ENCODE results near the gene CSNK2A2.

Gene CSNK2A2

DNA sequence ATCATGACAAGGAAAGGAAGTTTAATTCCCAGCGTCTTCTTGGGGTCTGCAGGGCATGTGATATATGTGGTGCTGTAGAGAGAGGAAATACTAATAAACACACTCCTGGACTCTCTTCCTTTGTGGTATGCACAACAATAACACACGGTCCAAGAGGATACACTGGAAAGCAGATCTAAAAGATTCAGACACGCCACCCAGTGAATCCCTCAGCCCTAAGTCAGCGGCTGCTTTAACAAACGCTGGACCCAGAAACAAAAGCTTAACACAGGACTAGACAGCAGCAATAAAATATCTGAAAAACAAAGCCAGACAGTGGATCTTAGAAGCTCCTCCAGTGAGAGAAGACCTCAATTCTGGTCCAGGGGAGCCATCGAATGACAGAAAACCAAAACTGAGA, 81.8 kb downstream of the CSNK2A2 start:
- no peak overlapping the region for H3K4me3 ChIP-seq (ENCODE audit: low read depth, low read length)
- no peak for DNase-seq (ENCODE audit: low read depth)
- TF ChIP-seq, protein P1, sequence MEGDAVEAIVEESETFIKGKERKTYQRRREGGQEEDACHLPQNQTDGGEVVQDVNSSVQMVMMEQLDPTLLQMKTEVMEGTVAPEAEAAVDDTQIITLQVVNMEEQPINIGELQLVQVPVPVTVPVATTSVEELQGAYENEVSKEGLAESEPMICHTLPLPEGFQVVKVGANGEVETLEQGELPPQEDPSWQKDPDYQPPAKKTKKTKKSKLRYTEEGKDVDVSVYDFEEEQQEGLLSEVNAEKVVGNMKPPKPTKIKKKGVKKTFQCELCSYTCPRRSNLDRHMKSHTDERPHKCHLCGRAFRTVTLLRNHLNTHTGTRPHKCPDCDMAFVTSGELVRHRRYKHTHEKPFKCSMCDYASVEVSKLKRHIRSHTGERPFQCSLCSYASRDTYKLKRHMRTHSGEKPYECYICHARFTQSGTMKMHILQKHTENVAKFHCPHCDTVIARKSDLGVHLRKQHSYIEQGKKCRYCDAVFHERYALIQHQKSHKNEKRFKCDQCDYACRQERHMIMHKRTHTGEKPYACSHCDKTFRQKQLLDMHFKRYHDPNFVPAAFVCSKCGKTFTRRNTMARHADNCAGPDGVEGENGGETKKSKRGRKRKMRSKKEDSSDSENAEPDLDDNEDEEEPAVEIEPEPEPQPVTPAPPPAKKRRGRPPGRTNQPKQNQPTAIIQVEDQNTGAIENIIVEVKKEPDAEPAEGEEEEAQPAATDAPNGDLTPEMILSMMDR (IDR thresholded peaks at IDR 0.05; ENCODE audit: low read depth, low read length, missing control alignments) = no peak

DNA sequence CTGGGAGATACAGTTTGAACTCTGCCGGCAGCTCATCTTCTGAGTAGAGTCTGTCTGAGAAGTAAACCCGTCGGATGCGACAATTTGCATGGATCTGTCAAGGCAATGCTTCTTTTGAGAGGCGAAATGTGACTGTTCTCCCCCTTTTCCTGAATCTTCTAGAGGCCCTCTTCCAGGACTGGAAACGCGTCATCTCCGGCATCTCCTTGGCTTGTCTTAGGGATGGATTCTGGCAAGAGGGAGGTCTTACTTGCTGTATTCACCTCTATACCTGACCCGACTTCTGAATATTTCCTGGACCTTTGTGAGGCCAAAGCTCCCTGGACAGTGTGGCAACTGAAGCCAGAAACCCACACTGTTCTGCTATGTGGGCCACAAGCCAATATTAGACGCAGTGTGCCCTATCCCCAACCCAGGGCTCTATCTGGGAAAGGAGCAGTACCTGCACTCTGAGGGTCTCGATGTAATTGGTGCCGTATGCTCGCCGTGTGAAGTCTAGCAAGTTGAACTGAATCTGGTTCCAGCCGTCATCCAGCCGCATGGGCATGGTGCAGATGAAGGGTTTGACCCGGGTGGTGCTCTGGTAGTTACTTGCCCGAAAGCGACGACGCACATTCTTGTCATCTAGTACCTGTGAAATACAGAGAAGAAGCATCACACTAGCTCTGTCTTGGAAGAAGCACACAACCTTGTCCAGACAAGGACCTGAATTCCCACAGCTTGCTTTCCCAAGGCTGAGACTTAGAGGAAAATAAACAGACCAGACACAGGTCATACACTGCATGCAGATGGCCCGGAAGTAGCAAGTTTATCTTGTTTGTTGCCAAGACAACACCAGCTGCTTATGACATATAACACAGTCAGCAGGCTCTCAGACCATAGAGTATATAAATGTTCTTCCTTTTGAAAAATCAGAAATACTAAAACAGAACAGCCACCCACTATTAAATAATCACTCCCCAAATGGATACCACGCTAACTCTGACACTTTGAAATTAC, 82.8 kb downstream of the CSNK2A2 start:
- TF ChIP-seq, protein P1 (IDR thresholded peaks at IDR 0.05; ENCODE audit: low read depth, low read length, missing control alignments) = no peak
- DNase-seq (ENCODE audit: low read depth) = no peak
- H3K4me3 ChIP-seq (ENCODE audit: low read depth, low read length) = no peak overlapping the region

DNA sequence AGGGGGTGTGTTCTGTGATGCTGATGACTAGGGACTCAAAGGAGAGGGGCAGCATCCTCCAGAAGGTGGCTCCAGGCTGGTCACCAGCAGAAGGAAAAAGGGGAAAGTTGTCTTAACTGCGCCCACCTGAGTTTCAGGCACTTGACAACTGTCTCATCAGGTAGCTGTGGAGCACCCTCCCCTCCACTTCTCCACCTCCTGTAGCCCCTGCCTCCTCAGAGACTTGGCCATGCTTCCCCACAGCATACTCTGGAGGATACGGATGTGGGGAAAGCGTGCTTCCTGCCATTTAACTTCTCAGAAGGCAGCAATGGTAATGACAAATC, 86.6 kb downstream of the CSNK2A2 start:
- no peak overlapping the region for H3K4me3 ChIP-seq (ENCODE audit: low read depth, low read length)
- TF ChIP-seq, protein P1 (IDR thresholded peaks at IDR 0.05; ENCODE audit: low read depth, low read length, missing control alignments) = no peak
- no peak for DNase-seq (ENCODE audit: low read depth)

DNA sequence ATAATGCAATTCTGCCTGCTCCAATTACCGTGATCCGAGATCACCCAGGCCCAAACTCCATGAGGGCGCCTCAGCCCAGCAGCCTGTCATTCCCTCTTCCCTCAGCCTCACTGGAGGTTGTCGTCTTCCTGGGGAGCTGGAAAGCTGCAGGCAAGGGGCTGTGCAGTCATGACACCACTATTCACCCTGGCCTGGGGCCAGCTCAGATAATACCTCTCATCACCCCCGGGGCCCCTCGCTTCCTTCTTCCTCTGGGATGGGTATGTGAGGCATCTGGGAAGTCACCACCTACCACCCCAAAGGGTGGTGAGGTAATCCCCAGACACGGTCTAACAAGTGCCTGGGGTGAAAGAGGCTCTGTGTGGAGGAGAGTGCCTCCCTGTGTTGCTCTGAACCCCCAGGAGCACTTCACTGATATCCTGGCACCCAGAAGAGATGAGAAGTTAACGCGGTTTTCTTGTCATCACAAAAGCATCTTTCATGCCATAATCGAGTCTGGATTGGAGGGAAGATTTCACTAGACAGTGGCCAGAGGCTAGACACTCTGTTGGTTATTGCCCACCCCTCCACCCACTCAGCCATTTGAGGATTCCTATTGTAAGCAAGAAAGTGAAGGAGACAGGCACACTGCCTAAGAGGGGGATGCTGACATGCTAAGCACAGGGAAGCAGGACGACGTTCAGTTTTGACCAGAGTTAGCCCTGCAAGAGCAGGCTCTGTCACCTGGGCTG, 87.2 kb downstream of the CSNK2A2 start:
- no peak for DNase-seq (ENCODE audit: low read depth)
- TF ChIP-seq, protein P1 (IDR thresholded peaks at IDR 0.05; ENCODE audit: low read depth, low read length, missing control alignments) = no peak
- no peak overlapping the region for H3K4me3 ChIP-seq (ENCODE audit: low read depth, low read length)

DNA sequence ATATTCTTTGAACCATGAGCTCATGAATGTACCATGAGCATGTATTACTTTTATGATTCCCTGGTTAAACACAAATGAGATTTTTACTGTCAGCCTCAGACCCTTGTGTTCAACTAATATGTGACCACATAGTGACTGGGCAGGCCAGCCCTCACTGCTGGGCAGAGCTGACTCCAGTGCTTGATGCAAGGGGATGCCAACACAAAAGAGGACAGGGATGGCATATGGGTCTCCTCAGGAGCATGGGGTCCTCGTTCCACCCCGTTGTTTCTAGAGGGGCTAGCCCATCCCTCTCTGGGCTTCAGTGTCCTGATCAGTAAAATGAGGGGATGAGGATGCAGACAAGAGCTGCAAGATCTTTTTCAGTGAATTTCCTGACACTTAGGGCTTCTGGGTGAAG, 88.0 kb downstream of the CSNK2A2 start:
- TF ChIP-seq, protein P1 (IDR thresholded peaks at IDR 0.05; ENCODE audit: low read depth, low read length, missing control alignments) = no peak
- H3K4me3 ChIP-seq (ENCODE audit: low read depth, low read length) = no peak overlapping the region
- DNase-seq (ENCODE audit: low read depth) = no peak

DNA sequence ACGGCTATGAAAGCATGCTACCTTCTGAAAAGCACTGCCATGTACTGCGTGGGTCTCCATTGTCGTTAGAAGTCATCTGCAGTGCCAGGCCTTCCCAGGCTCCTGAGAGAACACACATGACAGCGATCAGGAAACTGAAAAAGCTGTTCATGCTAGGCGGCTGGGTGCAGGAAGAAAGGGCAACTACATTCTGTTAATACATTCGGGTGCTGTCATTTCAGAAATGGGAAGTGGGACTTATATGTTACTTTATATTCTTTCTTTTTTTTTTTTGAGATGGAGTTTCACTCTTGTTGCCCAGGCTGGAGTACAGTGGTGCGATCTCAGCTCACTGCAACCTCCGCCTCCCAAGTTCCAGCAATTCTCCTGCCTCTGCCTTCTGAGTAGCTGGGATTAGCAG, 88.6 kb downstream of the CSNK2A2 start:
- no peak for DNase-seq (ENCODE audit: low read depth)
- no peak overlapping the region for H3K4me3 ChIP-seq (ENCODE audit: low read depth, low read length)
- TF ChIP-seq, protein P1 (IDR thresholded peaks at IDR 0.05; ENCODE audit: low read depth, low read length, missing control alignments) = no peak
